AG20443 (cell line): Measurements from ENCODE around the gene M1AP.
"Not testable (repeated sequence)": the region's sequence is repeated elsewhere in the genome, so short reads cannot be mapped to it uniquely, and the experiment has no call there.

Source experiments
- DNase-seq: peaks from one replicate; pipeline ENCODE4 v3.0.0; 2012; ENCODE audit warnings: low spot score, mixed read lengths

M1AP gene

DNA sequence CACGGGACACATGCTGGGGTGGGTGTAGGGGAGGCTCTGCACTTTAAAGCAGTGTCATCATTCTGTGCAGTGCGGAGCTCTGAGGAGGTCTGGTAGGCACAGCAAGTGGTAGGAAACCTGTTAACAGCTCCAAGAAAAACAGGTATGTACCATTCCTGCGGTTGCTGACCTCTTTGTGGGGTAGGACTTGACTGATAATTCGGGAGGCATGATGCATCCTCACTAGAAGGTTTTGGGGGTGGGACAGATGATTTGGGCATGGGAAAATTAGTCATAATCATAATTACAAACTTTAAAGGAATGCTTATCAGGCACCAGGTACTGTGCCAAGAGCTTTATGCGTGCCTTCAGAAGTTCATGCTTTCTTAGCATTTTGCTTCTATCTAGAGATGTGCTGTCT is 83.9 kb downstream of the M1AP start:
- no peak for DNase-seq

DNA sequence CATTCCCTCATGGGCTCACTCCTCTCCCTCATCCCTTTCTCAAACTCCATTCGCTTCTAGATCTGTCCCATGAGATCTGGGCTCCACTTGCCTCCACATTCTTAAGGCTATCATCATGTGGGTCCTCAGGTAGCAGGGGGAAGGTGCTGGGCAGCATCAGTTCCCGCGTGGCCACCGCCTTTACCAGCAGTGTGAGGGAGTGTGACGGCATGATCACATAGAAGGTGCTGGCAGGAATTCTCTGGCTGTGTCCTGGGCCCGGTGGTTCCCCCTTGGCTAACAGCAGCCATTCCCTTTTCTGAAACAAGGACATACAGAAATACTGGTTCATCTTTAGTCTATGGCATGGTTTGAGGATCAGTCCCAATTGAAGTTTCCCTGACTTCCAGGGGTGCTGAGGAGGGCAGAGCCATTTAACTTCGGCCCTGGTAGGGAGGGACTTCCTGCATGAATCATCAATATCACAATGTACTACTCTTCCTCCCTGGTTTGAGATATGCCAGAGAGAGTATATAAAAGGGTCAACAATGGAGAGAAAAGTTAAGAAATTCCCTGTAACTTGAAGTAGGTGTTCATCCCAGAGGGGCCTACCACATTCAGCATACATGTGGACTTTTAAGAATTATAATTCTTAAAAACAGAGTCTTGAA is 85.9 kb downstream of the M1AP start:
- no peak for DNase-seq

DNA sequence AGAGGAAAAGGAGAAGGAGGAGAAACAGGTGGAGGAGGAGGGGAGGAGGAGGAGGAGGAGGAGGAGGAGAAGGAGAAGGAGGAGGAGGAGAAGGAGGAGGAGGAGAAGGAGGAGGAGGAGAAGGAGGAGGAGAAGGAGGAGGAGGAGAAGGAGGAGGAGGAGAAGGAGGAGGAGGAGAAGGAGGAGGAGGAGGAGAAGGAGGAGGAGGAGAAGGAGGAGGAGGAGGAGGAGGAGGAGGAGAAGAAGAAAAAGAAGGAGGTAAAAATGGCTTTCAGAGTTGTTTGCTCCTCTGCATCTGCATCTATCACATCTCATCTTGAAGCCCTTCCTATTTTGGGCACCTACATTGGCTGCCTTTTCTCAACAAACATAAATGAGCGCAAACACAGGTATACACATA is 87.1 kb downstream of the M1AP start:
- not testable (repeated sequence) for DNase-seq

DNA sequence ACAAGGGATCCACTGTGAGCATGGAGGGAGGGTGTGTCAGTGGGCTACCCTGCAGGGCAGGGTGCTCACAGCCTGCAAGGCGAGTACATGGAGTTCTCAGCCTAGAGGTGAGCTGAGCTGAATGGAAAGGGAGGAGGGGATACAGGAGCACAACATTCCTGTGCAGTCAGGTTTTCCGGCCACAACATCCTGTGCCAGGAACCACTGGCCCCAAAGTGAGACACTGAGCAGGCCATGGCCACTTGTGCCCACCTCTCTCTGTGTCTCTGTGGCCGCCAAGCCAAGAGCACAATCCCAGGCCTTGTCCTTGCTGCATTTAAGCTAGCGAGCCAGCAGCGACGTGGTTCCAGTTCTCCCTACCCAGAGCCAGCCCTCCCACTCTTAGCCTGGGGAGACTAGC is 87.5 kb downstream of the M1AP start:
- DNase-seq = no peak

DNA sequence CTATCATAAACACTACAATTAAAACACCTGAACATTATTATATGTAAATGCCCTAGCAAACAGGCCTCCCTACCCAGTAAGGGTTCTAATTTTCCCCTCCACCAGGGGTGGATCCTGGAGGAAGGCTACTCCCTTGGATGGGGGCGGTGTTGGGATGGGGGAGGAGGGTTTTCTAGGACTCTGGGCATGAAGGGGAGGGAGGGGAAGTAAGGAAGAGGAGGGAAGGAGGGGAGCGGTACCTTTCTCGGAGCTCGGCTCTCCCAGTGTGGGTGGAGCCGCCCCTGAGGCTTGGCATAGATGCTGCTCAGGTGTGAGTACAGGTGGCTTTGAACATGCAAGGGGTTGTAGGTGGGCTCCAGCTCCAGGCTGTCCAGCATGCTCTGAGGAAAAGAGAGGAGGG is 88.2 kb downstream of the M1AP start:
- DNase-seq = no peak

DNA sequence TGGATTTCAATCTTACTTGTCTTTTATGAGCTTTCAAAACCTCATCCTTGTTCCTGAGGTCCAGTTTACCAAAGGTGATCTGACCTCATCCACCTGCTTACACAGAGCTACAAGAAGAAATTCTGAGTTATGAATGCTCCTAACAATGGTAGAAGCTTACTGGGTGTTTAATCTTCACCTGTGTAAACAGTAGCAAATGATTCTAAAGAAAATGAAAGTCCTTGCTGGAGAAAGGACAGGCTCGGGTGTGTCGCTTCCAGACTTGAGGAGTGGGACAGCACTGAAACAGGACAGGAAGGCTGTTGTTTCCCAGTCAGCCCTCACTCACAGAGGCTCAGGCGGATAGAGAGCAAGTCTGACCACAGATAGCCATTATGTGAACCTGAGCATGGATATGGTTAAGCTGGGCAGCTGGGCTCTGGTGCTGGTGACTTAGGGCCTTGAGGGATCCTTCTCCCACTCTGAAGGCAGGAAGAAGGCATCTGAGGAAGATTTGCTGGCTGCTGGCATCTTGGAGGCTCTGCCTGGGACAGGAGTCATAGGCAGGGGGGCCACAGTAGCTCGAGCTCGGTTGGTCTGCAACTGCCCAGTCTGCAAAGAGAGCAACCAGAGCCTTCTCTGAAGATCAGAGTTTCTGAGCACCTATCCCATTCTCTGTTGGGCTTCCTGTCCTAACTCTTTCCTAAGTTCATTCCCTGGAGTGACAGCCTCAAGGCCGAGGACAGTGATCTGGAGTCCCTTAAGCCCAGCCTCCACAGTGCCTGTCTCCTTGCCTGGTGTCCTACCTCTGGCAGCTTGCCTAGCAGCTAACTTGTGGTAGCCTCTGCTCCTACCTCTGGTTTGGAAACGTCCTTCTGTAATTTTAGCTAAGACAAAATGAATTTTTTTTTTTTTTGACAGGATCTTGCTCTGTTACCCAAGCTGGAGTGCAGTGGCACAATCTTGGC is 89.6 kb downstream of the M1AP start:
- no peak for DNase-seq

DNA sequence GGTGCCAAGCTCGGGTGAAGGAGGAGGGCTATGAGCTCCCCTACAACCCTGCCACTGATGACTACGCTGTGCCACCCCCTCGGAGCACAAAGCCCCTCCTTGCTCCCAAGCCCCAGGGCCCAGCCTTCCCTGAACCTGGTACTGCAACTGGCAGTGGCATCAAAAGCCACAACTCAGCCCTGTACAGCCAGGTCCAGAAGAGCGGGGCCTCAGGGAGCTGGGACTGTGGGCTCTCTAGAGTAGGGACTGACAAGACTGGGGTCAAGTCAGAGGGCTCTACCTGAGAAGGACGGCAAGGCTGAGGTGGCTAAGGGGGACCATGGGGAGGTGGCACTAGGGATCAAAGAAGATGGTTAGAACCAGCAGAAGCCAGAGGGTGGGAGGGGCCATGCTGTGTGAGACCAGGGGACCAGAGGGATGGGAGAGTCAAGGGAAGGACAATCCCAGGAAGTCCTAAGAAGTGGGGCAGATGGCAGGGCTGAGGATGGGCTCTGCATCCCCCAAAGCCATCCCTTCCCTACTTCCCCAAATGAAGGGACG is 91.2 kb downstream of the M1AP start:
- no peak for DNase-seq

DNA sequence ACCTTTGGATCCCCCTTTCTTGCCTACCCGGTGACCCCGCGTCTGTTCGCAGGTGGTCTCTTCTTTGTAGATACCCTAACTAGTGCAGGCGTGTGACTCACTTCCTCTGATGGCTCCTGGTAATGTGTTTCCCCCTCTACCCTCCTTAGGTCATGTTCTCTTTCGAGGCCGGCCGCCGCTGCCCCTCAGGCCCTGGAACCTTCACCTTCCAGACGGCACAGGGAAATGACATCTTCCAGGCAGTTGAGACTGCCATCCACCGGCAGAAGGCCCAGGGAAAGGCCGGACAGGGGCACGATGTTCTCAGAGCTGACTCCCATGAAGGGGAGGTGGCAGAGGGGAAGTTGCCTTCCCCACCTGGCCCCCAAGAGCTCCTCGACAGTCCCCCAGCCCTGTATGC is 92.0 kb downstream of the M1AP start:
- DNase-seq = no peak

DNA sequence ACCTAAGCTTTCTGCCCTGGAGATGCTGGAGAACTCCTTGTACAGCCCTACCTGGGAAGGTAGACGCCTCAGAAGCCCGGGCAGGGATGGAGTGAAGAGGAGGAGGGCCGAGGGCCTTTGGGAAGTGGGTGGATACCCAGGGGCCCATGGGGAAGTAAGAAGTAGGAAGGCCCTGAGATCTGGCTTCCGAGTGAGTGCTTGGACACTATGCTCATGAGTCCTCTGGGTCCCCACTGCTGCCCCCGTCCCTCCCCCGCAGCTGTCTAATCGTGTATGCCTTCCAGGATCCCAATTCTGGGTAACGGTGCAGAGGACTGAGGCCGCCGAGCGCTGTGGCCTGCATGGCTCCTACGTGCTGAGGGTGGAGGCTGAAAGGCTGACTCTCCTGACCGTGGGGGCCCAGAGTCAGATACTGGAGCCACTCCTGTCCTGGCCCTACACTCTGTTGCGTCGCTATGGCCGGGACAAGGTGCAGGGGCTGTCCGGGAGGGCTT is 92.5 kb downstream of the M1AP start:
- no peak for DNase-seq

DNA sequence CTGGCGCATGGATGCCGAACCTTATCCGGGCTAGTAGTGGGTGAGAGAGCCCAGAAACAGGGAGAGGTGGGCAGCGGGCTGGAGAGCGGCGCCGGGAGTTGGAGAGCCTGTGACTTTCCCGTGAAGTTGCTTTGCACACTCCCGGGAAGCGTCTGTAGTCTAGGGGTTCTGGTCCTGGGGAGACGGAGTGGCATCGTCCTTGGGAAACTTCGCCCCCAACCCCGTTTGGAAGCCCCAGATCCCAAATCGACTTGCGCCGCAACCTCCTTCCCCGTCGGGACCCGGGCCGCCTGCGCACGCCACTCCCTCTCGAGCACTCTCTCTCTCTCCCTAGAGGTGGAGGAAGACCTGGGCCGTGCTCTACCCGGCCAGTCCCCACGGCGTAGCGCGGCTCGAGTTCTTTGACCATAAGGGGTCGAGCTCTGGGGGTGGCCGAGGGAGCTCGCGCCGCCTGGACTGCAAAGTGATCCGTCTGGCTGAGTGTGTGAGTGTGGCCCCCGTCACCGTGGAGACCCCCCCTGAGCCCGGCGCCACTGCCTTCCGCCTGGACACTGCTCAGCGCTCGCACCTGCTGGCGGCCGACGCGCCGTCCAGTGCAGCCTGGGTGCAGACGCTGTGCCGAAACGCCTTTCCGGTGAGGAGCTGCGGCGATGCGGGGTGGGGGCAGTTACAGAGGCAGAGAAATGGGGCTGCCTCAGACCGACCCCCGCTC is 93.2 kb downstream of the M1AP start:
- peak; percentile 51 for DNase-seq

DNA sequence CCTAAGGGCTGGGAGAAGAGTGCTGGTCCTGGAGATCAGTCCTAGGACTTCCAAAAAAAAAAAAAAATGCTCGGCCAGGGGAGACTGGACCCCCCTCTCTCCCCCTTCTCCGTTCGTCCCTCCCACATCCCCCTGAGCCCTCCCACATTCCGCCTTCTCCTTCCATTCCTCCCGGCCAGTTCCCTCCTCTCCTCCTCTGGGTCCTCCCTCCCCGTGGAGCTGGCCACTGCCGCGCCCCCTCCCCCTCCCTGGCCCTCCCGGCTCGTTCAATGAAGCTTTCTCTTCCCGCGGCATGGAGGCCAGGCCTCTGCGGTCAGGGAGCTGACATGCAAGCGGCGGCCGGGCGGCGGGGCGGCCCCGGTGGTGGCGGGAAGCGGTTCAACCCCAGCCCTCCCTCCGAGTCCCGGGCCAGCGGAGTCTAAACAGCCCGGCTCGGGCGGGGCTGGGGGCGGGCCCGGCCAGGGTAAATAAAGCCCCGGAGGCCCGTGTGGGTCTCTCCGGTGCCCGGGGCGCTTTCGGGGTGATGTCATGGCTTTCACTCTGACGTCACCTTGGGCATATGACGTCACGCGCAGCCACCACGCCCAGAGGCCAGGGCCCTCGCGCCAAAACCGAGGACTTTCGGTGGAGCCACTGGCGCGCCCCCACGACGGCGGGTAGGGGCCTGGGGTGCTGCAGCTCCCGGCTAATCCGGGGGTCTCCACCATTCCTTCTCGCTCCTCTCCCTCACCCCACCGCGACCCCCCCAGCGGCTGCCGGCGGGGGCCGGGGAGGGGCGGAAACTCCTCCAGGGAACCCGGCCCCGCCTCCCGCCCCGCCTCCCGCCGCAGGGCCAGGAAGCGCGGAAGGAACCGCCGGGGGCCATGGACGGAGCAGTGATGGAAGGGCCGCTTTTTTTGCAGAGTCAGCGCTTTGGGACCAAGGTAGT is 94.0 kb downstream of the M1AP start, which contains the start of the genes DOK1 and LOXL3:
Gene DOK1 (plus strand): TSS at position 829 of the 928 bp plus-strand sequence. CDS start 35 bp downstream, at position 864.
Gene LOXL3 (minus strand): TSS at position 51 of the 928 bp plus-strand sequence. CDS start 1,308 bp downstream, outside the sequence.
- peak; percentile 94 for DNase-seq

DNA sequence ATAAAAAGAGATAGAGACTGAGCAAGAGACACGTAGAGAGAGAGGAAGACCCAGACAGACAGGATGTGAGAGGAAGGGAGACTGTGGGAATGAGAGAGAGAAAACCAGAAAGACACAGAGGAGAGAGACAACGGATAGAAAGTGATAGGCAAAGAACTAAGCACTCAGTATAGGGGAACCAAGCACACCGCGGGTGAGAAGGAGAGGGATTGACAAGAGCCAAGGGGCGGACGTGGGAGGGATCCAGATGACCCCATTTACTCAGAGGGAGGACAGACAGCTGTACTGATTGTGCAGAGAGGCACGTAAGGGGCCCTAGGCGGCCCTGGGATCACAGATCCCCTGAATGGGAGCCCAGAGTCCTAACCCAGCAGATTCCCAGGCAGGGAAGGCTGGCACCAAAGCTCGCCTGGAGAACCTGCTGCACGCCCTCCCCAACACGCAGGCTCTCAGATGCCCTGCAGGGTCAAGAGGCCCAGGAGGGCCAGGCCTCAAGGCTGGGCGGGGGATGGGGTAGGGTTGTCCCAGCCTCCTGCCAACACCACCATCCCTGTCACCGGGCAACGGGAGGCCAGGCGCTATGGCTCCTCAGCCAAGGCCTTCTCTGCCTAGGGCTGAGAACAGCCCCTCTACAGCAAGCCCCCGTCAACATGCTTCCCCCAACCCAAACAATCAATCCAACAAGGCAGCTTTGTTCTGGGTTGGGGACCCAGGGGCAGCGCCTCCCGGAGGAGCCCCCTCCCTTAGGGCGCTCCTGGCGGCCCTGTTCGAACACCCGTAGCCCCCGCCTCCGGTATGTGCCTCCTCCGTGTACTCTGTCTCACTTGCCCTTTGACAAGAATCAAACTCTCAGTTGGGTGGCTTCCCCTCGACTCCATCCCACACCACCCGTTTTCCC is 95.0 kb downstream of the M1AP start:
- DNase-seq = peak; percentile 50

DNA sequence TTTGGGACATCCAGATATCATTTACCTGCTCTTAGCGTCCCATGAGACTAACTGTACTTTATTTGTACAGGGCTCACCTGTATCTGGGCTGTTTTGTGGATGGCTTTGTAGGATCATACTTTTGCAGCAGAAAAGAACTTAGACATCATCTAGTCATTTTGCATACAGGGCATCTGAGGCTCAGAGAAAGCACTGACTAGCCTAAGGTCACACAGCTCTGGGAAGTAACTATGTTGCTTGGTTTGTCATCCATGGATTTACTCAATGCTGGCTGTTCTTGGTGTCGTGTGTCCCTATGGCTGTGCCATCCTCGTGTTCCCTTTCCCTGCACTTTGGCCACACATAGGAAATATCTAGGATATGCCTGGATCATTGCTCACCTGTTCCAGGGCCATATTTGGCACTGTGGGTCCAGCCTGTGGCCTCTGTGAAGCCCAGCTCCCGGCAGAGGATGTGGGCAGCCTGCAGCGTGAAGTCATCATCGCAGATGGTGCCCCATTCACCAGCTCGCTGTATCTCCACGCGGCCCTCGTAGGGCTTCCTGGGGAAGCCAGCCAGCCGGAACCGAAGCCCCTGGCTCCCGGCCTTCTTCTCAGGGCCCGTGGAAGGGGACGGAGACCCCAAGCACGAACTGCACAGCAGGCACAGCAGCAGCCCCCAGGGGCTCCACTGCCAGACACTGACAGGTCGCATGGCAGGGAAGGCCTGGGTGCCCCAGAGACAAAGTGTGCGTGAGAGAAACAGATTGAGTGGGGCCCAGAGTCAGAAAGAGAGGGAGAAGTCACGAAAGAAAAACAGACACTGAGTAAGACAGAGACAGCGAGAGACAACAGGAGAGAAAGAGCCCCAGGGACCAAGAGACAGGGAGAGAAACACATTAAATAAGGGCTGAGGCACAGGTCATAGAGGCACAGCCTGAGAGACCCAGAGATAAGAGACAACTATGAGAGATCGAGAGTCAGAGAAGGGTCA is 95.9 kb downstream of the M1AP start:
- DNase-seq = no peak

DNA sequence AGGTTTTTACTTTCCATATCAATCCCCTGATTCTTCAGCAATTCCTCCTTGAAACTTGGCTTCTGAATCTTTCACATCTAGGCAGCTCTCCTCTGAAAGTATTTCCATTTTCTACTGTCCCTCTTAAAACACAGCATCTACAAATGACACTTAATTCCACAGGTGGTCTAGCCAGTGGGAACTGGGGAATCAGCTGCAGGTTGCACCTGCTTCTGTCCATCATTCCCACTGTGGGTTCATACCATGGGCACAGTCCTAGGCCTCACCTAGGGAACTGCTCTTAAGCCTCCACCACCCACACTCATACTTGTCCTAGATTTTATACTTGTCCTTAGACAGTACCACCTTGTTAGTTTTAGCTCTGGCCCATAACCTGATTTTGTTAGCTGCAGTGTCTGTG is 96.6 kb downstream of the M1AP start:
- no peak for DNase-seq

DNA sequence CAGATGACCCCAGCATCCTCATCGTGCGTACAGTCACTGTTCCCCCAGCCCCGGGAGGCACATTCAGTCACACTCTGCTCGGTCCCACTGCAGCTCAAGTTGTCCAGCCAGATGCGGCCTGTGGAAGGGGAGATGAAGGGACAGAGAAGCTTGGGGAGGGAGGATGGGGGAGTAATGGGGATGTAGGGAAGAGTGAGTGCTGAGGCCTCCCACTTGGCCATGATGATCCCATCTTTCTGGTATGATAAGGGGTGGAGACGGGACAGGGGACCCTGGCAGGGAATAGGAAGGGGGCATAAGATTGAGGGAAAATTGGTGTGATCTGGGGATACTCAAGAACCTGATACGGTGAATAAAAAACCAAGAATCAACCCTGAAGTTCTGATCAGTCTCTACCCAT is 97.9 kb downstream of the M1AP start:
- no peak for DNase-seq

DNA sequence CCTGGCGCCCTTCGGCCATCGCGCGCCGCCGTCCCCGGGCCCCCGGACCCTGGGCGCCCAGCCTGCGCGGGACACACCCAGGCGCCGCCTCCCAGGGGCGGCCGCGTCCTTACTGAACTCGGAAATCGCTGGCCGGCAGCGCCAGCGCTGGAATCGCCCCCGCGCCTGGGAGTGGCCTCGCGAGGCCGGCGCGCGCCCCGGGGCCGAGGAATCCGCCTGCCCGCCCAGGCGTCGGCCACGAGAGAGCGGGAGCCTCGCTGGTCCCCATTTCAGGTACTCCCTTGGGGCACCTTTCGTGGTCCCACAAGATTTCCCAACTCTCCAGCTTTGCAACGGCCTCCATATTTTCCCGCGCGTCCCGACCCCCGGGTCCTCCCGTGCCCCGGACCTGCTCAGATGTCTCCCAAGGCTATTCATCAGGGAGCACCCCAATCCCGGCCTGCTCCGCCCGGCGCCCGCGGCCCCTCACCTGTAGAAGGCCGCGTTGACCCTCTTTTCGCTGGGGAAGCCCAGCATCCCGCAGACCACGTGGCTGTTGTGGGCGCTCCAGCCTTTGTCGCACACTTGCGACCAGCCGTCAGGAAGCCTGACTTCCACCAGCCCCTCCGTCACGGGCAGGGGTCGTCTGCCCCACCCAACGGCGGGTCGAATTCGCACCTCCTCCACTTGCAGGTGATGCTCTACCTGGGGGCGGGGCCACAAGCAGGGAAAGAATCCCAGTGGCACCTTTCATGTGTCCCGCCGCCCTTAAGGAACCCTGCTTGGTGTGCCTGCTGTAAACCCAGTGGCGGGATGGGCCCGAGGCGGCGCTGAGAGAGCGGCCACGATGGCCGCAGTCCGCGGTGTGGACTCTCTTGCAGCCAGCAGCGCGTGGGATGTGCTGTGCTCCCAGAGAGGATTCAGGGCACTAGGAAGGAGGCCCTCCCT is 99.0 kb downstream of the M1AP start:
- peak; percentile 88 for DNase-seq

DNA sequence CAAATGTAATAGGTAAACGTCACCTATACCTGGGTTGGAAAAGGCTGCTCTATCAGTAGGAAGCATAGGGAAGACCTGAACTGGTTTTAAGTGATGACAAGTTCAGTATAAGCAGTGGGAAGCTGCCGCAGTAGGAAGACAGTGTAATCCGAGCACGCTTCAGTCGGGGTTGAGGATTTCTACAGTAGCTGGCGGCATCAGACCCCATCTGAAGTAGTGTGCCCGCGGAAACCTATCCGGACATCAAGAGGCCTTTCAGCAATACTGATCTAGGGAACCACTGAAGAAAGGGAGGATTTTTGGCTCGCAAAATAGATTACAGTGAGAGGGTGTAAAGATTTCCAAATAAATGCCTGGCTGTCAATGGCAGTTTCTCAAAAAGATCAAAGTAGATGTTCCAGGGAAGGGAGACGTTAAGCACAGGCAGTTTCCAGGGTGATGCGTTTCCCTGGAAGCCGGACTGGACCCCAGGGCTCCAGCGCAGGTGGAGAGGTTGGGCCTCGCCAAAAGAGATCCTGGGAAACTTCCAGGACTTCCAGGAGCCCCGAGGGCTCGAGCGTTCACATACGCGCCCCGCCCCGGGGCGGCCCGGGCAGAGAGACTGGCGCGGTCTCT is 99.7 kb downstream of the M1AP start:
- DNase-seq = no peak
